Left colon (tissue), 2 donors: ENCODE data around the gene NRXN3. TPM values are rescaled to one million over a fixed set of nuclear protein-coding genes. Genes with fewer than 3 reads are reported as not detected.

Experiments used
- ATAC-seq: fragments of 200-7000 bp; cut with Tn5 transposase; one replicate; pipeline ENCODE4 v1.9.1; 2020; ENCODE audit warnings: mild to moderate bottlenecking, moderate library complexity
- DNase-seq, 2 donors: peaks; one replicate each; pipeline ENCODE4 v3.0.0-alpha.2; 2020
- intact Hi-C, 2 donors: fragments of 100-400 bp; cut with DNase I in 1 of 2; cut with micrococcal nuclease in 1 of 2; formaldehyde crosslinking; loops; one replicate each; pipeline versions ENCODE4 v1.11.2 to v1.14.0; 2022; cut with DNase I, micrococcal nuclease
- total RNA-seq, 2 donors: library from RNA; stranded (reverse); fragmentation: NEBNext Ultra II Directional; extraction: Animal tissue kit (Norgen Biotek cat#: 25700); gene quantifications; one replicate each; pipeline ENCODE4 v1.2.1, GENCODE V29; 2021
- donor health status: DM: no; HTN: no; CAD: no.
- donor health status: DM: yes; HTN: yes; CAD: no.

Gene NRXN3
- total RNA-seq, 2 donors from 2014 or later = 1.8 to 5.6 TPM

DNA sequence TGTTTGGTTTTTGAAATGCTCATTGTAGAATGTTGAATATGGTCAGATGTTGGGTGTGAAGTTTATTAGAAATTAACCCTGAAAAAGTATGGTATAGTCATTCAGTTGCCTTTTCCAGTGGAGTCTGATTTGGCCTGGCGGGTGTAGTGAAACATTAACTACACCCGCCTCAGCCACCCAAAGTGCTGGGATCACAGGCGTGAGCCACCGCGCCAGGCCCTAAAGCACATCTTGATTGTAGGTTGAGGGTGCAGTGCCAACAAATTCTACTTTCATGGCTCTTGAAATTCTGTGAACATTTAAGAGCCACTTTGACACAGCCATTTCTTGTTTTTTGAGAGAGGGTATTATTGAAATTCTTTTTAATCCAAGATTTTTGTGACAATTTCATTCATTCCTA is 1416.2 kb downstream of the NRXN3 start:
- intact Hi-C loops = no loop called here
- ATAC-seq (peak; percentile 61), DNase-seq (peak in 1 of 2 donors; percentile 13)

DNA sequence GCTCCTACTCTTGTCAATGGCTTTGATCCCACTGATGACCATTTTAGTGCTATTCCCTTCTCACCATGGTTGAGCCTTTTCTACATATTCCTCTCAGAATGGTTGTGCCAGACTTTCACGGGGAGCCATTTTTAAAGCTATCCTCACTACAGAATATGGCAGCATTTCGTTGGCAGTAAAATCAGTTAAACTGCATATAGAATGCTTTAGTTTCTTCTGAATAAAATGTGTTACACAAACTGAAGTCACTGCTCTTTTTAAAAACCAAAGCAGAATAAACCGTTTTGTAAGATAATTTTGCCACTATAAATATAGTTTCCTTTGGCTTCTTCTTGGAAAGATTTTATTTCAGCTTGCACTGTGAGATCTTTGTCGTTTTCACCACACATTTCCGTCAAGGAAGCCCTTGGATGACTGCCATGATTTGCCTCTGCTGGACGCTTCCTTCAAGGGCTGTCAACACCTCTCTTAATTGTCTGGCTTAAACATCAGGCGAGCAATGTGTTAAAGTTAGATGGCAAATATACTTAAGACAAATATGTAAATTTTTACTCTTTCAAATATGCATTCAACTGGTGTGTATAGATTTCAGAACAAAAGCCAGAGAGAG is 1416.9 kb downstream of the NRXN3 start:
- intact Hi-C loops = no loop called here
- DNase-seq (peak in 1 of 2 donors; percentile 8), ATAC-seq (peak; percentile 40)

DNA sequence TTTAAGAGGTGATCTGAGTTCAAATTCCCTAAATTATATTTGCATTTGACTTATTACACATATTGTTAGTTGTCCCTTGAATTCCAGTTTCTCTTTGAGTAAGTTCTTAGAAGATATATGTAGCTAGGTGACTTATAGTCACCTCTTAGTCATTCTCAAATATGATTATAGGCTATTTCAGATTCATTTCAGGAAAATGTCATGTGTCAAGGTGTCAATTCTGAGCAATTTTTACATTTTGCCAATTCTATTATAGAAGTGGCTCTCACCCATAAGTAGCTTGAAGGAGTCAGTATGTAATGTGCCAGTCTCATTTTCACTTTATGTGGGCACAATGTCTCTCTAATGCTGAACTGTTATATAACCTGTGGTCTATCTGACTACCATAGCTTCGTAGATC is 1417.7 kb downstream of the NRXN3 start:
- intact Hi-C loops = no loop called here
- no peak for ATAC-seq
- DNase-seq = no peak

DNA sequence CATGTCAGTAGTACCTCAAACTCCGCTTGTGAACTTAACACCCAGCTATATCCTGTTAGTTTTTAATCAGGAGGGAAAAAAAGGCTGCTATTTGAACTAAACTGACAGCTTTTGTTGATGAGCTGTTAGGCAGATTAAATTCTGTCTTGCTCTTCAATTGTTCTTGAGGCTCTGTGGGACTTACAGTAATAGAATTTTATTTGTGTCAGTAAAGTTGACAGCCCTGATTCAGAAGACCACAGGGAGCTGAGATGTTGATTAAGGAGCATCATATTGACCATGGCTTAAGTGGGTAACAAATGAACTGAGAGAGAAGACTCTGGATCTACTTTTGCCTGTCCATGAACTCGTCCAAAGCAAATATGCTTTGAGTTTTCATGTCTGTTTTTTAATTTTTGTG is 1418.2 kb downstream of the NRXN3 start:
- DNase-seq (no peak), ATAC-seq (no peak)
- intact Hi-C loops = no loop called here

DNA sequence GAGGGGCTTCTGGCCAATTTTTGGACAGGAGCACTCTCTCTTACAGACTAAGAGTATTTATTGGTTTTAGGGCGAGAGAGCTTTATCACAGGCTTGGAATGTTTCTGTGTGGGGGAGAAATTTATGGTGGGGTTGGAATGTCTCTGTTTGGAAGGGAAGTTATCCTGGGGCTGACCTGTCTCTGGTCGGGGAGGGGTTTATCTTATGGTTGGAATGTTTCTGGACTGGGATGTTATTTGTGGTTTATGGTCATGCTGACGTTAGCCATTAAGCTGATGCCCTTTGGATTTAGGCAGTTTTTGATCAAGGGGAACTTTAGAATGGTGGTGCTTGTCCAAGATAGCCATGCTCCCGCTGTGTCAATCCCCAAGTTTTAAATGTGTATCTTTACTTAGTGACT is 1426.4 kb downstream of the NRXN3 start:
- intact Hi-C loops = no loop called here
- no peak for DNase-seq
- ATAC-seq = no peak

DNA sequence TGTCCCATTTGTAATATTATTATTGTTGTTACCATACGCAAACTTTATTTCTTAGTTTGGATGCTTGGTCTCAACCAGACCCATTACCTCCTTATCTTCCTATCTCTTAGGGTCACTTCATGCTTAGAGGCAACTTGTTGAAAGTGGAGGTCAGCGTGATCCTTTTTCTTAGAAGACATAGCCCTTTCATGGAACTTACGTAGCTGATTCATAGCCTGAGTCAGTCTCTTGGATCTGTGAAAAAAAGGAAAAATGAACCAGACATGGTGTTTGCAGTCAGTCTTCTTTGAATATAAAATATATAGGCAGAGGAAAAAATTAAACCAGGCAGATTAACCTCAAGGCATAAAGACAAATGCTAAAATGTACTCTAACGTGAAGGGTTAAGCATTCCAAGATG is 1427.4 kb downstream of the NRXN3 start:
- intact Hi-C loops = no loop called here
- ATAC-seq = no peak

DNA sequence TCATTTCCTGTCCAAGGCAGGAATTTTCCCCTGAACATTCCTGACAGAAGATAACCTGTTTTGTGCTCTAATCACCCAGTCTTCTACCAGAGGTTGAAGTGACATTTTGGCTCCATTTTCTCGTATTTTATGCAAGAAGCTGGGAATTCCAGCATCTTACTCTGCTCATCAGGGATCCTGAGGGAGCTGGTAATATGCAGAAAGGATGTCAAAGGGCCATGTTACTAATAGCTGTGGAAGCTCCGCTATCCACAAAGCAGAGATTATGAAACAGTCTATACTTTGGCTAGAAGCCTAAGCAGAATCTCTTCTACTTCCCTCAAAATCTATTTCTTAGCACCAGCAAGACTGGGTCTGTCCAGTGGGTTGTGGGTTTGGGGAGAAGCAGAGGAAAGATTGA is 1428.2 kb downstream of the NRXN3 start:
- ATAC-seq (no peak), DNase-seq (no peak)
- intact Hi-C loops = no loop called here

More for the DNA sequence above, 1427.4 kb downstream of the NRXN3 start:
- DNase-seq = no peak

DNA sequence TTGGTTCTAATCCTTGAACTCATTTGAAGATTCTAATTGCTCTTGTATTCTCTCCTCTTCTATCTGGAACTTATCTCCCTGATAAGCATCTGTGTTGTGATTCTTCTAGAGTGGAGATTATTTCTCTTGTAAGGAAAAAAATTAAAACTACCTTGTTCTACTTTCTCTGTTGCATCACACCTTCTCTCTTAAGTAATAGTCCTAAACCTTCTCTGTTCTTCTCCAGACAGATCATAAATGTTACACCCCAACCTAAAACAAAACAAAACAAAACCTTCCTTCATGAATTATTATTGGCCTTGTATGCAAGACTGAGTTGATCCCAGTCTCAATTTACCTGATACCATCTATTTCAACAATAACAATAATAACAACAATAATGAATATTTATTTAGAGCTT is 1429.1 kb downstream of the NRXN3 start:
- DNase-seq (no peak), ATAC-seq (no peak)
- intact Hi-C loops = no loop called here

DNA sequence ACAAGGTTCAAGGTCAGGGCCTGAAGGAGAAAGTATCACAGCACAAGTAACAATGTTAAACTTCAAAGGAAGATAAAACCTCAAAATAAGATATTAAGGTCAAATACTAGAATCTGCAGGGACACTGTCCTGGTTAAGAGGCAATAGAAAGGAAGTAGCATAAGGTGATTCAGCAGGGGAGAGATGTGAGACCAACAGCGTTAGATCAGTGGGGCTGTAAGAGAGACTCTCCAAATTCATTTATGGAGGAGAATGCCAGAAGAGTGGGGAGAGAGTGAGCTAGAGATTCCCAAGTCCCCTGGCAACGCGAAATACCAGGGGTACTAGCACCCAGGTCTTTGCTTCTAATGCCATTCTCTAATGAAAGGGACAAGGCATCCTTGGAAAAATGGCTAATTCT is 1430.2 kb downstream of the NRXN3 start:
- DNase-seq (no peak), ATAC-seq (no peak)
- intact Hi-C loops = no loop called here

DNA sequence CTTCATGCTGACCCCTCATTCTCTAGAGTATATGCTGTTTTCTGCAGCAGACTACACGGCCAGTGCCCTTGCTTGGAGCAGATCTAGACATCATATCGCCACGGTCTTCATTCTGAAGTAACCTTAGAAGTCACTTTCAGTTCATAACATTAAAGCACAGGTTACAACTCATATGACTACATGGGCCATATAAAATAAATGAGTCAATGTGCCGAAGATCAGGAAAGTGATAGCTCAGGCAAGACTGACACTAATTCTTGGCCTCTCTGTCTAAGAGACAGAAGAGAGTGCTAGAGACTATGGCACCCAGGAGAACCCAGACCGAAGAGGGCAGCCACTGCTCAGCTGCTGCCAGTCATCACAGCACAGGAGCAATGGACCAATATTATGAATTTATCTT is 1431.4 kb downstream of the NRXN3 start:
- ATAC-seq (peak; percentile 71), DNase-seq (no peak)
- intact Hi-C loops = no loop called here

DNA sequence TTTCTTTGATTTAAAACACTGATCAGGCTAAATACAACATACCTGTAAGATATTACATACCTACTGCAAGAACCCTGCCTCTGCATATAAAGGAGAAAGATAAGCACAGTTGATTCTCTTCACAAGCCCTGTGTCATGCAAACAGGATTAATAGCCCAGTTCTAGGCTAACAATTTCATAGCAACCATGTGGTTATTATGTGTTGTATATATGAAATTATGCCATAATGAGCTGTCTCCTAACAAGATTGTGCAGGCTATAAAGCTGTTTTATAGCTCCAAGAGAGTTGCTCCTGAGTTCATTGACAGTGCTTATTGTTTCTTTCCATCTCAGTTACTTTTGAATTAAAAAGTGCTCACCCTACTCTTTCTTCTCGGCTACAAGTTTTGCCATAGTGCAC is 1431.9 kb downstream of the NRXN3 start:
- intact Hi-C loops = no loop called here
- ATAC-seq = peak; percentile 97
- DNase-seq = no peak

DNA sequence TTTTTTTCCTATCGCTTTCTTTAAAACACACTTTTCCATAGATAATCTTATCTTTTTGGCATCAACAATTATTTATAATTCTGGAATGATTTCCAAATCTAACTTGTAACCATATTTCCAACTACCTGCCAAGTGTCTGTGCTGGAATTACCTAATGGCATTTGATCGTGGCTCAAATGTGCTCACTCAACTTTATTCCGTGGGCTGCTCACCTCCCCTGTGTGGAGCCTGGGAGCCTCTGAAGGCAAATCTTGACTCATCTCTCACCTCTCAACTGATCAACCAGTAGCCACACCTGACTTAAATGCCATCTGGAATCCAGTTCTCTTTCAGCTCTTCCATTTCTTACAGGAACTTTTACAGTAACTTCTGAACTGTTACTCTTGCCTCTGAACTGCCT is 1432.6 kb downstream of the NRXN3 start:
- DNase-seq (no peak), ATAC-seq (no peak)
- intact Hi-C loops = no loop called here

DNA sequence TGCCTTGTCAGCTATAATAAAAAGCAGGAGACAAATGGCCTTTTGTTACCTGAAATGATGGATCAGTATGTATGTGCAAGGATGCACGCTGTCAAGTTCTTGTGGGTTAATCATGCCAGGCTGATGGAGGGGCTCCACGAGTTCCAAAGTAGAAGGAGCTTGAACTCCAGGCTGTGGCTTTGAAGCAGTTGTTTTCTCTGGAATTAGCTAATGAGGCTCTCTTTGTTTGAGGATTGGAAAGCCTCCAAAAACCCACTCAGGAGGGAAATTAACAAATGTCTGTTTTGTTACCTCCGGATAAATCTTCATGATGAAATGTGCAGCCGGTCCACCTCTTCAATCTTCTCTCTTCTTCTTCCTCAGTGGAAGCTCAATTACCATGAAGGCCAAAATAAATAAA is 1435.7 kb downstream of the NRXN3 start:
- intact Hi-C loops = no loop called here
- no peak for DNase-seq
- ATAC-seq = no peak

DNA sequence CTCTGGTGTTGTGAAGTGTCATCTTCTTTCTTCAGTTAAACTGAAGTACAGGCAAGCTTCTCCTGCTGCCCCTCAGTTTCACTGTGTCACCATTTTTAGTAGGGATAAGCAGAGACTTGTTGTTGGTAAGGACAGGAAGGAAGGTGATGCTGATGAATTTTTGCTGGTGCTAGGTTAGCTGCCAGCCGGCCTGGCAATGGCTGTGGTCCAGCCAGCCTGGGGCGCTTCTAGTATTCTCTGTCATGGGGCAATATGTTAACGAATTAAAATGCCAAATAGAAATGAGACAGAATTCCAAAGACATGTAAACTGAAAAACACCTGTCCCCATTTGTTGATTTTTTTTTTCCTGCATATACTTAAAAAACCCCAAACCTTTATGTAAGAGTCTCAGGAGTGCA is 1438.3 kb downstream of the NRXN3 start:
- intact Hi-C loops = no loop called here
- no peak for DNase-seq
- ATAC-seq = no peak

DNA sequence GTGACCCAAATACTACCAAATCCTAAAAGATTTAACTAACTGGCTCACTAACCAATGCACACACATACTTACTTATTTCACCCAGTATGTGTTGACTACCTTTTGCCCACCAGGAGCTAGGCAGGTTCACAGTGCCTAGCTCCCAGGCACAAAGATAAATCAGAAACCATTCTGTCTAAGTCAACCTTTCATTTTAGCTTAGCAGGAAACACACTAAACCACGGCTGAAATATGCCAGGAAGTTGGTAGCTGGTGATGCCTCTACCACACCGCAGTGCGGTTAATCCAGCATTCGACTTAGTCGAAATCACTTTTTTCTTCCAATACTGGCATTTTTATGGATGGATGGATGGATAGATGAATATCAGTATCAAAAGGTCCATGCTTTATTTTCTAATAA is 1443.5 kb downstream of the NRXN3 start:
- DNase-seq (no peak), ATAC-seq (no peak)
- intact Hi-C loops = no loop called here

DNA sequence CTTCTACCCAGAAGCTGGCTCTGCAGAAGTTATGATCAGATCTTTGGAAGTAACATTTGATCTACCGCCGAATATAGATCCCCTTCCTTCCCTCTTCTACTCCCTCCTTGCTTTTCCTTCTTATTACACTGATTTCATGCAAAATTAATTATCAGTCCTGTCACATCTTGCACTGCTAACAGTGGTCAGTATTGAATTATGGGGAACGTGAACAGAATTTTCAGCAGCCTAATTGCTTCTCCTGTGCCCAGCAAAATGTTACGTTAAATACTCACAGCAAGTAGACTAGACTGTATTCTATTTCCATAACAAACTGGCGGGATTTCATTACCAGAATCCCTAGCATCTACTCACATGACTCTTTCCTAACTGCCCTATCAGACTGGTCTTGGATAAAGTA is 1444.3 kb downstream of the NRXN3 start:
- intact Hi-C loops = no loop called here

DNA sequence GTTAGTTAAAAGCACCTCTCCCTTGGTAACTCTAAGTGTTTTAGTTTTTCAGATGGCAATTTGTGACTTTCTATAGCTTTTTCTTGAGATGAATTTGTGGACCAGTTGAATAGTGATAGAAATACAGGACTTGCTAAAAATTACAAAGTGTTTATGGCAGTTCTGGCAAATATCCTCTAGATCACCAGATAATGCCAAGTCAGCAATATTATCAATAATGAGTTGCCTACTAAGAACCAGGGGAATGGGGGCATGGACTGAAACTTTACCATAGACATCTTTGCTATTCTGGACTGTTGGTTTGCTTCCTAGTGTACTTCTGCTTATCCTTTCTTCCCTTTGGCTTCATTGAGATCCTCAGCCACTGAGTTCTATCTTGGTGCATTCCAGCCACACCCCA is 1456.9 kb downstream of the NRXN3 start:
- no peak for ATAC-seq
- intact Hi-C loops = no loop called here
- DNase-seq = no peak

More for the DNA sequence above, 1444.3 kb downstream of the NRXN3 start:
- DNase-seq = no peak
- no peak for ATAC-seq

DNA sequence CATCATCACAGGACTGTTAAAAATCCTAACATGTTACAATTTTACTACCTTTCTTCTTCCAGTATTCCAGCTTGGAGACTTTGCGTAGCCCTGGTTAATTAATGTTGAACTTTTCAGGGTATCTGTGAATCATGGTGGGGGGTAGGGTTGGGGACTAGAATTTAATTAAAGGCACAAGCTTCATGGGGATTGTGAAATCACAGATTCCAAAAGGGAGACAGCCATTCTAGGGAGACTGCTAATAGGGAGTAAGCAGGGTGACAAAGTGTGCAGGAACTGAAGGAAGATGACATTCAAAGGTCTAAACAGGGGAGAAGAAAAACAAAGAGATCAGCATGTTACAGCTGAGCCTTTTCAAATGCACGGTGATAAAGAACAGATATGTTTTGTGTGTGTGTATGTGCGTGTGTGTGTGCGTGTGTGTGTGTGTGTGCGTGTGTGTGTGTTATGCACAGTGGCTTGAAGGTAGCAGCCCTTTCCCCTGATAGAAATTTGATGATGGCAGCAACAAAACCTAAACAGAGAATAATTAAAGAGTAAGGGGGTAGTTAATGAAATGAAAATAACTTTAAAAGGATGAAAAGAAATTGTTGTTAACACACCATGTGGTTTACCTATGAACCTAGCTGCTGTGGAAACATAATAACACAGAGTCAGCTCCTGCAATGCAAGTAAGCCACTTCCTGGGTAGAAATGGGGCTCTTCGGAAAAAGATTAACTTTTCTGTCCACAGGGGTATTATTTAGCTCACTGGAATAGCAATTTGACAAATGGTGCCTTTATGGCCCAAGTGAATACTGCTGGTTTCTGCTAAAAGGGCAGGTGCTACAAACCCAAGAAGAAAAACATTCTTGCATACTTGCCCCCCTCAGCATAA is 1459.5 kb downstream of the NRXN3 start:
- no peak for ATAC-seq
- no peak for DNase-seq
- intact Hi-C loops = no loop called here

DNA sequence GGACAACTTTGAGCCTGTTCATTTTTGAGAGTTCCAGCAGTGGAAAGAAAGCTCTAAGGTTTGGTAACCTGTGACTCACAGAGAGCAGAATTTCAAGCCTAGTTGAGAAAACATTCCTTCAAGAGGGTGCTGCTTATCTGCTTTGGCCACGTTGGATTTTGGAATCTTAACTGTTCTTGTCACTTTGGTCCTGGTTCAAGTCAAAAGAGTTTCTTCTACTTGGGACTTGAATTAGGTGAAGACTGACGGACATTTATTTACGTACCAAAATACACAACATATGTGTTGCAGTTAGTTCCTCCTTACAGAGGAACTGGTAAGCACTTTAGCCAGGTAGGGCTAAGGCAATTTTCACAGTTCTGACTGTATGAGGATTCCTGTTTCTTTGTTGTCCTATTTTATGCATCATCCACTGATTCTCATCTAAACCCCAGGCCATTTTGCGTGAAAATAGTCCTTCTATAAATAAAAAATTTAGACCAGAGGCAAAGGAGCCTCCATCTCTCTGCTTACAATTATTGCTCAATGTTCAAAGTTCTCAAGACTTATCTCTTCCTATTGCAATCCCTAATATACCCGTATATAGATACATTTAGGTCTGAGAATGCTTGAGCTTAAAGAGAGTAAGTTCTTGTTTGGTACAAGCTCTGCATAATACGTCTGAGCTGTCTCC is 1460.3 kb downstream of the NRXN3 start:
- DNase-seq = no peak
- intact Hi-C loops = no loop called here
- ATAC-seq = no peak

DNA sequence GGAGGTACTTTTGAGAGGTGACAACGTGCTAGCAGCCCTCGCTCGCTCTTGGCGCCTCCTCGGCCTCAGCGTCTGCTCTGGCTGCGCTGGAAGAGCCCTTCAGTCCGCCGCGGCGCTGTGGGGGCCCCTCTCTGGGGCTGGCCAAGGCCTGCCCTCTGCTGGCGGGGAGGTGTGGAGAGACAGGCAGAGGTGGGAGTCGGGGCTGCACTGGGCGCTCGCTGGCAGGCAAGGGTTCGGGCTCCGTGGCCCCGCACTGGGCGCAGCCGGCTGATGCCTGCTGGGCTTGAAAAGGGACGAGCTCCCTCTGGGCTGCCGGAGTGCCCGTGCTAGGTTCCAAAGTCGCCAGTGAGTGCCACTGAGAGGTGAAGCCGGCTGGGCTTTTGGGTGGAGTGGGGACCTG is 1461.1 kb downstream of the NRXN3 start:
- DNase-seq (no peak), ATAC-seq (no peak)
- intact Hi-C loops = no loop called here
